GM23248 (cell line): ENCODE data around the gene CACNA1B.

ENCODE experiments used
- EZH2 ChIP-seq: fragments of 200-600 bp; sonication (generic); IDR thresholded peaks from 2 replicates; pipeline ENCODE4 v1.6.1; 2018; ENCODE audit warnings: antibody characterized with exemption, mild to moderate bottlenecking; ENCODE audit not compliant: insufficient read depth, poor library complexity, severe bottlenecking
- EZH2phosphoT487 ChIP-seq: fragments of 200-600 bp; sonication (generic); IDR thresholded peaks from 2 replicates; pipeline ENCODE4 v1.6.1; 2018; ENCODE audit warnings: antibody characterized with exemption, moderate library complexity, mild to moderate bottlenecking, low read depth; ENCODE audit not compliant: insufficient read depth

GRCh38 chr9:137986268-137987099, 108.9 kb downstream of the CACNA1B start:
- TF ChIP-seq EZH2 (no peak), EZH2phosphoT487 (no peak)
